A549 (cell line): ENCODE data around the gene ADORA2B. TPM values are rescaled to one million over a fixed set of nuclear protein-coding genes. Genes with fewer than 3 reads are reported as not detected.

Experiments
- ATAC-seq, 2 experiments: fragments of 200-7000 bp in 1 of 2; fragments of >200 bp in 1 of 2; cut with Nextera tagmentation in 1 of 2; cut with Tn5 transposase in 1 of 2; 3 replicates each; pipeline versions ENCODE4 v1.8.0 to v1.9.1; 2018 to 2020; ENCODE audit warnings: mild to moderate bottlenecking in 1 of 2, moderate library complexity in 1 of 2
- CTCF ChIA-PET: fragments of 300-600 bp; sonication (Branson Sonifier 250); formaldehyde crosslinking; extraction: SDS; loops from one replicate; lab custom pipeline; 2021; ENCODE audit warnings: antibody characterized with exemption, inconsistent platforms; lab: Yijun Ruan, JAX
- POLR2A ChIA-PET: fragments of 350-600 bp; formaldehyde crosslinking; extraction: SDS; loops from one replicate; lab custom pipeline; 2021; ENCODE audit warnings: antibody characterized with exemption, inconsistent platforms; lab: Yijun Ruan, JAX
- DNase-seq, 2 experiments: peaks; one replicate each; pipeline versions ENCODE4 v3.0.0 to v3.0.0-alpha.2; 2011 to 2016; ENCODE audit warnings: low read depth in 1 of 2, low spot score in 1 of 2
- FAIRE-seq: peaks from 2 replicates; lab custom pipeline; 2011; peaks lifted over from hg19 to GRCh38; lab: Jason Lieb, UNC
- H3K27ac ChIP-seq, 2 experiments: fragments of >200 bp; sonication (Bioruptor Twin); formaldehyde crosslinking; 3 replicates each; pipeline ENCODE4 v1.5.1; 2016 to 2017
- H3K4me1 ChIP-seq: fragments of >200 bp; sonication (Bioruptor Twin); formaldehyde crosslinking; 3 replicates; pipeline ENCODE4 v1.6.1; 2016
- H3K4me2 ChIP-seq: fragments of >200 bp; sonication (Bioruptor Twin); formaldehyde crosslinking; 3 replicates; pipeline ENCODE4 v1.6.1; 2016
- H3K4me3 ChIP-seq: fragments of >200 bp; sonication (Bioruptor Twin); formaldehyde crosslinking; 3 replicates; pipeline ENCODE4 v1.5.1; 2016
- H3K9me3 ChIP-seq: fragments of >200 bp; sonication (Bioruptor Twin); formaldehyde crosslinking; 3 replicates; pipeline ENCODE4 v1.6.1; 2016
- ATOH8 ChIP-seq: fragments of 250-450 bp; sonication (Bioruptor Pico); IDR thresholded peaks from 2 replicates; pipeline ENCODE4 v1.5.0; 2020; ENCODE audit warnings: low read depth, mild to moderate bottlenecking, moderate library complexity
- BHLHE40 ChIP-seq: IDR thresholded peaks from 2 replicates; pipeline ENCODE4 v1.6.1; 2012; ENCODE audit warnings: low read depth, low read length, inconsistent platforms
- CHD2 ChIP-seq: fragments of 150-350 bp; IDR thresholded peaks from 2 replicates; pipeline ENCODE4 v1.6.1; 2014; ENCODE audit warnings: low read length; ENCODE audit not compliant: partially characterized antibody
- EP300 ChIP-seq, 2 experiments: fragments of >200 bp; sonication (Bioruptor Twin); formaldehyde crosslinking; IDR thresholded peaks; 2 replicates in 1 of 2; 3 replicates in 1 of 2; pipeline ENCODE4 v1.6.1; 2016 to 2017
- ESRRA ChIP-seq: fragments of 150-350 bp; IDR thresholded peaks from 2 replicates; pipeline ENCODE4 v1.6.1; 2014; ENCODE audit warnings: mild to moderate bottlenecking, low read length, borderline replicate concordance
- FOSL2 ChIP-seq, 2 experiments: fragments of 450-650 bp in 1 of 2; fragments of >200 bp in 1 of 2; sonication (Bioruptor Twin) in 1 of 2; formaldehyde crosslinking; IDR thresholded peaks; 2 replicates each; pipeline versions ENCODE4 v1.5.0 to v1.6.1; 2016 to 2020; ENCODE audit warnings: mild to moderate bottlenecking in 1 of 2, moderate library complexity in 1 of 2
- FOXS1 ChIP-seq: fragments of 250-450 bp; sonication (Bioruptor Pico); IDR thresholded peaks from 2 replicates; pipeline ENCODE4 v1.5.0; 2020; ENCODE audit warnings: mild to moderate bottlenecking, moderate library complexity
- HDAC2 ChIP-seq: fragments of 200-600 bp; sonication (generic); IDR thresholded peaks from 2 replicates; pipeline ENCODE4 v1.6.1; 2016
- HMGXB4 ChIP-seq: fragments of 250-450 bp; sonication (Bioruptor Pico); IDR thresholded peaks from 2 replicates; pipeline ENCODE4 v1.5.0; 2021; ENCODE audit warnings: mild to moderate bottlenecking, moderate library complexity, borderline replicate concordance
- HOXB13 ChIP-seq: fragments of 250-450 bp; sonication (Bioruptor Pico); IDR thresholded peaks from 2 replicates; pipeline ENCODE4 v1.5.0; 2020; ENCODE audit warnings: low read depth, mild to moderate bottlenecking, moderate library complexity
- JUN ChIP-seq, 2 experiments: fragments of >200 bp; sonication (Bioruptor Twin); formaldehyde crosslinking; IDR thresholded peaks; 2 replicates in 1 of 2; 3 replicates in 1 of 2; pipeline ENCODE4 v1.6.1; 2016 to 2017
- JUNB ChIP-seq: fragments of >200 bp; sonication (Bioruptor Twin); formaldehyde crosslinking; IDR thresholded peaks from 2 replicates; pipeline ENCODE4 v1.6.1; 2016
- KDM5A ChIP-seq: fragments of 200-600 bp; sonication (generic); IDR thresholded peaks from 2 replicates; pipeline ENCODE4 v1.6.1; 2016; ENCODE audit warnings: antibody characterized with exemption, mild to moderate bottlenecking
- MAFK ChIP-seq: fragments of 450-650 bp; IDR thresholded peaks from 2 replicates; pipeline ENCODE4 v1.6.1; 2014; ENCODE audit not compliant: partially characterized antibody
- MAZ ChIP-seq: fragments of 150-350 bp; IDR thresholded peaks from 2 replicates; pipeline ENCODE4 v1.6.1; 2014; ENCODE audit warnings: antibody characterized with exemption, low read depth, low read length, borderline replicate concordance
- NFE2L2 ChIP-seq: fragments of 150-350 bp; conservative IDR thresholded peaks from 2 replicates; pipeline ENCODE4 v1.6.1; 2014; ENCODE audit warnings: low read length
- POLR2AphosphoS2 ChIP-seq: conservative IDR thresholded peaks from 2 replicates; pipeline ENCODE4 v1.6.1; 2012; ENCODE audit warnings: low read length, improper control_type of control experiment, inconsistent platforms
- REST ChIP-seq: fragments of 200-600 bp; sonication (generic); IDR thresholded peaks from 2 replicates; pipeline ENCODE4 v1.6.1; 2016; ENCODE audit warnings: antibody characterized with exemption, mild to moderate bottlenecking, moderate library complexity
- RFX5 ChIP-seq: fragments of 450-650 bp; IDR thresholded peaks from 2 replicates; pipeline ENCODE4 v1.7.1; 2014; ENCODE audit warnings: antibody characterized with exemption, mild to moderate bottlenecking, moderate library complexity
- ZC3H11A ChIP-seq: fragments of 450-650 bp; IDR thresholded peaks from 2 replicates; pipeline ENCODE4 v1.6.1; 2014; ENCODE audit warnings: antibody characterized with exemption, mild to moderate bottlenecking
- ZFP36 ChIP-seq: fragments of 450-650 bp; IDR thresholded peaks from 2 replicates; pipeline ENCODE4 v1.6.1; 2014; ENCODE audit warnings: borderline replicate concordance; ENCODE audit not compliant: partially characterized antibody
- ZSCAN20 ChIP-seq: fragments of 250-450 bp; sonication (Bioruptor Pico); IDR thresholded peaks from 2 replicates; pipeline ENCODE4 v1.8.0; 2022; ENCODE audit warnings: mild to moderate bottlenecking, moderate library complexity
- WGBS: methylation state at CpG from one replicate; pipeline ENCODE4 v1.1.6; 2017; ENCODE audit errors: missing lambda C conversion rate; 5-methylcytosine and 5-hydroxymethylcytosine counted together
- polyA plus RNA-seq, 4 experiments: library from polyadenylated mRNA; depleted of rRNA in 3 of 4; stranded (reverse); fragments of >200 nt; fragmentation: RNase III in 1 of 4; extraction: RNeasy Plus Mini Kit Qiagen cat#74134 plus additional on column Dnase treatment in 1 of 4; gene quantifications; 2 replicates in 3 of 4; 3 replicates in 1 of 4; pipeline ENCODE4 v1.2.3, GENCODE V29; 2011 to 2017

Gene ADORA2B
- polyA plus RNA-seq, 2 of the 4 experiments (the other 2 are of a cell fraction), result 5.7 to 10.2 TPM

- ATAC-seq, result no peak
- H3K4me2 ChIP-seq, result no peak overlapping the region
- no peaks in the 10 kb centered on the region for H3K9me3 ChIP-seq
- ChIA-PET POLR2A (no interaction called here), CTCF (interaction anchor here (1.2 to 5.6 kb wide), 2 partner anchors 10 to 11 kb away, joined by 3 to 35 read pairs; no protein-coding TSS in a partner anchor)
- H3K4me1 ChIP-seq, result peaks cover 21% of the 10 kb centered on the region
- TF ChIP-seq KDM5A, result no peak
- no peak for TF ChIP-seq EP300 (IDR thresholded peaks at IDR 0.05)
- no peak for TF ChIP-seq JUN (IDR thresholded peaks at IDR 0.05)
- TF ChIP-seq MAFK, result no peak
- no peak for TF ChIP-seq FOXS1
- TF ChIP-seq ESRRA, result no peak
- TF ChIP-seq RFX5, result no peak
- TF ChIP-seq FOSL2 (IDR thresholded peaks at IDR 0.05), result no peak
- TF ChIP-seq FOSL2 (CRISPR knock-in tag; IDR thresholded peaks at IDR 0.05), result no peak
- TF ChIP-seq CHD2, result no peak
- no peak for TF ChIP-seq HMGXB4
- TF ChIP-seq HOXB13 (CRISPR knock-in tag), result no peak
- no peak for TF ChIP-seq ATOH8 (CRISPR knock-in tag)
- TF ChIP-seq NFE2L2, result no peak
- no peak for TF ChIP-seq REST
- TF ChIP-seq HDAC2, result no peak
- no peak for TF ChIP-seq MAZ
- TF ChIP-seq ZC3H11A, result no peak
- no peak for TF ChIP-seq ZFP36
- no peak for TF ChIP-seq JUNB
- TF ChIP-seq, all 56 proteins: peak for 0
- DNase-seq (no peak), FAIRE-seq (peak; percentile 72)
- Histone ChIP-seq H3K27ac (no peak overlapping the region), H3K4me3 (no peak overlapping the region)
- 68% methylated on average over 4 of the region's 4 CpGs for WGBS
Observed at GRCh38 chr17:16023881-16024280, 79.0 kb downstream of the ADORA2B start.

- no peak for DNase-seq
- no peaks in the 10 kb centered on the region for H3K9me3 ChIP-seq
- no peak for ATAC-seq
- TF ChIP-seq POLR2AphosphoS2, result peak; percentile 63; the same call in 1 of the 2 replicates
- TF ChIP-seq ZSCAN20, result no peak
- TF ChIP-seq BHLHE40, result no peak
- peak; percentile 28 for FAIRE-seq
- no peak overlapping the region for H3K4me3 ChIP-seq
- POLR2A ChIA-PET, result no interaction called here
- CTCF ChIA-PET, result interaction anchor here (1.0 to 5.6 kb wide), 2 partner anchors 12 to 15 kb away, joined by 3 to 35 read pairs; no protein-coding TSS in a partner anchor
- no peak overlapping the region for H3K27ac ChIP-seq
- peaks cover 31% of the 10 kb centered on the region for H3K4me1 ChIP-seq
- 96% methylated on average over 1 of the region's 1 CpG for WGBS
- H3K4me2 ChIP-seq, result no peak overlapping the region
Observed at GRCh38 chr17:16025202-16025601, 80.3 kb downstream of the ADORA2B start.

Other genes with a start within 250 kb of the ADORA2B start
- gene ZNF286A, start 245.4 kb upstream of the ADORA2B start, polyA plus RNA-seq (2011; rRNA removed), result 40.5 and 49.6 TPM in 2 replicates
- gene ZNF286A, start 245.4 kb upstream of the ADORA2B start, polyA plus RNA-seq (2017; fragmentation: RNase III; extraction: RNeasy Plus Mini Kit Qiagen cat#74134 plus additional on column Dnase treatment), result 34.4 to 43.8 TPM (median 43.4 TPM) in 3 replicates
- gene TBC1D26, start 212.8 kb upstream of the ADORA2B start, polyA plus RNA-seq (2011; rRNA removed), result 0.16 and 0.17 TPM in 2 replicates
- gene TBC1D26, start 212.8 kb upstream of the ADORA2B start, polyA plus RNA-seq (2017; fragmentation: RNase III; extraction: RNeasy Plus Mini Kit Qiagen cat#74134 plus additional on column Dnase treatment), result 0.07 to 0.18 TPM (median 0.08 TPM) in 3 replicates
- 65.5 and 72.7 TPM in 2 replicates for gene ZSWIM7, start 54.6 kb downstream of the ADORA2B start, polyA plus RNA-seq (2011; rRNA removed)
- gene ZSWIM7, start 54.6 kb downstream of the ADORA2B start, polyA plus RNA-seq (2017; fragmentation: RNase III; extraction: RNeasy Plus Mini Kit Qiagen cat#74134 plus additional on column Dnase treatment), result 56.1 to 62.9 TPM (median 60.0 TPM) in 3 replicates
- 16.6 and 23.6 TPM in 2 replicates for gene TTC19, start 54.7 kb downstream of the ADORA2B start, polyA plus RNA-seq (2011; rRNA removed)
- 30.3 to 33.7 TPM (median 31.3 TPM) in 3 replicates for gene TTC19, start 54.7 kb downstream of the ADORA2B start, polyA plus RNA-seq (2017; fragmentation: RNase III; extraction: RNeasy Plus Mini Kit Qiagen cat#74134 plus additional on column Dnase treatment)